Placental epithelial cell (primary cell): ENCODE results near the gene LMCD1. TPM values are rescaled to one million over a fixed set of nuclear protein-coding genes. Genes with fewer than 3 reads are reported as not detected.

Experiments
- total RNA-seq: library from RNA; depleted of rRNA; stranded (reverse); fragments of >200 nt; gene quantifications from 2 replicates; pipeline ENCODE4 v1.2.3, GENCODE V29; 2012

Gene LMCD1
- total RNA-seq, result 73.4 and 540 TPM in 2 replicates

GRCh38 chr3:8501371-8502131 is at the start of gene LMCD1:
Gene LMCD1, plus strand, starts transcription at chr3:8501823. Its CDS starts 116 bp downstream, at chr3:8501939.

Other genes starting within 250 kb of the LMCD1 start
- 0.11 and 0.39 TPM in 2 replicates for gene SSUH2, start 143.0 kb downstream of the LMCD1 start, total RNA-seq
- gene CAV3, start 232.0 kb downstream of the LMCD1 start, total RNA-seq, result not detected in 2 replicates